ENCODE results near the gene MTAP. TPM values are rescaled to one million over a fixed set of nuclear protein-coding genes. Genes with fewer than 3 reads are reported as not detected.

The MTAP gene
- total RNA-seq, 4 donors from 2014 or later = 20.4 to 50.2 (median 30.4) TPM

GRCh38 chr9:21902136-21902535 is 99.7 kb downstream of the MTAP start:
- WGBS, 2 donors = 24 to 30% methylated on average over 1 of the region's 1 CpG
- Histone ChIP-seq H3K9me3 (peaks cover 0 to 98% (median 32%) of the 10 kb centered on the region in 4 donors), H3K36me3 (peaks cover 0 to 17% (median 0%) of the 10 kb centered on the region in 3 donors), H3K27me3 (no peaks in the 10 kb centered on the region), H3K27ac (no peak overlapping the region), H3K4me3 (no peak overlapping the region), H3K4me1 (no peaks in the 10 kb centered on the region)
- TF ChIP-seq EP300 (IDR thresholded peaks at IDR 0.05) = no peak
- no peak for TF ChIP-seq POLR2A (IDR thresholded peaks at IDR 0.05)
- TF ChIP-seq CTCF (IDR thresholded peaks at IDR 0.05) = no peak
- no peak for DNase-seq (ENCODE audit: low spot score in 2 of 2)

GRCh38 chr9:21903380-21903965 is 101.0 kb downstream of the MTAP start:
- WGBS, 2 donors = 93 to 98% methylated on average over 7 of the region's 7 CpGs
- Histone ChIP-seq H3K27me3 (no peaks in the 10 kb centered on the region), H3K4me1 (no peaks in the 10 kb centered on the region), H3K4me3 (no peak overlapping the region), H3K27ac (no peak overlapping the region), H3K9me3 (peaks cover 0 to 98% (median 28%) of the 10 kb centered on the region in 4 donors), H3K36me3 (peaks cover 0 to 31% (median 0%) of the 10 kb centered on the region in 3 donors)
- TF ChIP-seq POLR2A (IDR thresholded peaks at IDR 0.05) (no peak), CTCF (IDR thresholded peaks at IDR 0.05) (no peak), EP300 (IDR thresholded peaks at IDR 0.05) (no peak)
- DNase-seq (ENCODE audit: low spot score in 2 of 2) = no peak

GRCh38 chr9:21904371-21904770 is 101.9 kb downstream of the MTAP start:
- no peak overlapping the region for H3K4me3 ChIP-seq
- no peak overlapping the region for H3K27ac ChIP-seq
- no peaks in the 10 kb centered on the region for H3K27me3 ChIP-seq
- no peak for DNase-seq (ENCODE audit: low spot score in 2 of 2)
- 81 to 82% methylated on average over 4 of the region's 4 CpGs for WGBS, 2 donors
- TF ChIP-seq POLR2A (IDR thresholded peaks at IDR 0.05) (no peak), EP300 (IDR thresholded peaks at IDR 0.05) (no peak), CTCF (IDR thresholded peaks at IDR 0.05) (no peak)
- H3K36me3 ChIP-seq = peaks cover 0 to 39% (median 0%) of the 10 kb centered on the region in 3 donors
- H3K4me1 ChIP-seq = no peaks in the 10 kb centered on the region
- peaks cover 0 to 98% (median 30%) of the 10 kb centered on the region in 4 donors for H3K9me3 ChIP-seq

- TF ChIP-seq EP300 (IDR thresholded peaks at IDR 0.05) (no peak), POLR2A (IDR thresholded peaks at IDR 0.05) (no peak), CTCF (IDR thresholded peaks at IDR 0.05) (no peak)
- no peak for DNase-seq (ENCODE audit: low spot score in 2 of 2)
- 72 to 86% methylated on average over 3 of the region's 3 CpGs for WGBS, 2 donors
- peaks cover 0 to 98% (median 30%) of the 10 kb centered on the region in 4 donors for H3K9me3 ChIP-seq
- H3K27ac ChIP-seq = no peak overlapping the region
- H3K27me3 ChIP-seq = no peaks in the 10 kb centered on the region
- no peaks in the 10 kb centered on the region for H3K4me1 ChIP-seq
- no peak overlapping the region for H3K4me3 ChIP-seq
- peaks cover 0 to 43% (median 0%) of the 10 kb centered on the region in 3 donors for H3K36me3 ChIP-seq
These were observed 102.3 kb downstream of the MTAP start for GRCh38 chr9:21904776-21905175.

GRCh38 chr9:21906213-21906612 is 103.8 kb downstream of the MTAP start:
- no peaks in the 10 kb centered on the region for H3K27me3 ChIP-seq
- peaks cover 0 to 91% (median 28%) of the 10 kb centered on the region in 4 donors for H3K9me3 ChIP-seq
- no peak for DNase-seq (ENCODE audit: low spot score in 2 of 2)
- H3K27ac ChIP-seq = no peak overlapping the region
- 93 to 94% methylated on average over 4 of the region's 4 CpGs for WGBS, 2 donors
- peaks cover 0 to 53% (median 0%) of the 10 kb centered on the region in 3 donors for H3K36me3 ChIP-seq
- H3K4me3 ChIP-seq = no peak overlapping the region
- TF ChIP-seq POLR2A (IDR thresholded peaks at IDR 0.05) (no peak), EP300 (IDR thresholded peaks at IDR 0.05) (no peak), CTCF (IDR thresholded peaks at IDR 0.05) (no peak)
- no peaks in the 10 kb centered on the region for H3K4me1 ChIP-seq
